Measurements from ENCODE around the gene EXD2.
A peak's percentile ranks its signal among the peaks of the same experiment; 100 is the strongest.
"Not testable (repeated sequence)": the region's sequence is repeated elsewhere in the genome, so short reads cannot be mapped to it uniquely, and the experiment has no call there.

Gene EXD2

DNA sequence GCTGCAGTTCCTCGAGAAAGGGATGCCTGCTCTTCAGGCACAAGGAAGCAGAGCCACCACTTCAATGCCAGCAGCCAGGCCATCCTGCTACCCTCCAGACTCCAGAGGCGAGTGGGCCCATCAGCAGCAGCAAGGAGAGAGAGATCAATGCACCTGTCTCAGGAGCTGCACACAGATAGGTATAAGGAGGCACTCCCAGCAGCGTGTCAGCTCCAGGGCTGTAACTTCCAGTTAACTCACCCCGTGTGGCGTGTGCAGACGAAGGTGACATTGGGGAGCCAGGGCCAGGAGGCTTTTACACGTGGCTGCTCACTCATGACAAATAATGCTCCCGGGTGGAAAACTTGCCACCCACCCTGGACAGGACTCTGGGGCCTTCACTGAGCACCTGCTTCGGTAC, 92.9 kb downstream of the EXD2 start:
- no peak for DNase-seq

DNA sequence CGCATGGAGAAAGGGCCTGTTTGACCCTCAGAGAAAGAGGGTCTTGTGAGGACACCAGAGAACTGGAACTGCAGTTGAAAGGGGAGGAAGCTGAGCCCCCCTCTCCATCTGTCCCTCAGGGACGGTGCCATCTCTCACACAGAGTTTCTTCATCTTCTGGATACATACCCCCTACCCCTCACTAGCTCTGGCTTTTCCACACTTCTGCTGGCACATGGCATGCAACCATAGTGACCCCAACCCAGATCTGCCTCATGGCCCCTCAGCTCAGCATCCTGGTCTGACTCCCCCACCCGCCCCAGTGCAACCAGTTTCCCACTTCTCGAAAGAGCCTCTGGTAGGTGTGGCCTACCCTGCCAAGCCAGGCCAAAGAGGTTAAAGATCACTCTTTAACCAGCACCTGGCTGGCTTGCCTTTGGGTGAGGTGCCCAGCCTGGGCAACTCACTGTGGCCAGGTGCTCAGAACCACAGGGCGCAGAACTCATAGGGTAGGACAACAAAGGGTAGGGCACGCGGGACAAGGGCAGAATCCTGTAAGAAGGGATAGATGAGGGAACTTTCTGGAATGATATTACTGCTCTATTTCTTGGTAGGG, 94.5 kb downstream of the EXD2 start:
- no peak for DNase-seq

DNA sequence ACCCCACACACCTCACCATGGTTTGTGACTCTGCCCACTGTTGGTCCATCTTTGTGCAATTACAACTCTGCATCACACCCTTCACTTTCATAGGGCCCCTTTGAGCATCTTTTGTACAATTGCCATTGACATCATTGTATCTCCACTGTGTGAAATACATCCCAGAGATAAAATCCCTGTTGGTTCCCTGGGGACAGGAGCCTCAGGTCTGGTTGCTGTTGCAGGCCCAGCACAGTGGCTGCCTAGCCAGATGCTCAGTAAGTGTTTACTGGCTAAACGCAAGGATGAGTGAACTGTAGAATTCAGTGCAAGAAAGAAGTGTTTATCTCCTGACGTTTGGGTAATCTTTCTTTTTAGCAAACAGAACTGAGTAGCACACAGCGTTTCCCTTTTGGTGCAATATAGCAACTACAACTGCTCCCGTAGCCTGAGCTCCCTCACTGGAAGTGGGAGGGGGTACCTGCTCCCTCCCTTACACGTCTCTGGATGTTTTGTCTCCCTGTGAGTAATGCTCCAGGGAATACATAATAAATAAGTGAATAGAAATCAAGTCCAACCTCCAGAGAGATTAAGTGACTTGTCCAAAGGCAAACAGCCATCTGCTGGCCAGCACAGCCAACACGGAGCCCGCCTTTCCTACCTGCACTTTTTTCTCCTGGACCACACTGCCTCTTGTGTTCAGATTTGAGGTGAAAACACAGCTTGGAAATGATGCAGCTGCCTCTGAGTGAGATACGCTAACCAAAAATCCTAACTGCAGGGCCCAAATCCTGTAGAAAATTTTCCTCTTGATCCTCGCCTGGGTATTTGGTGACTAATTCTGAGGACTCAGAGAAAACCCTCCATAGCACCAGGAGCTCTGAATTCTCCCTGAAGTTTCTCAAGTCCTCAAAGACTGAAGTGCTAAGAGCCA, 96.1 kb downstream of the EXD2 start:
- peak; percentile 9 for DNase-seq

DNA sequence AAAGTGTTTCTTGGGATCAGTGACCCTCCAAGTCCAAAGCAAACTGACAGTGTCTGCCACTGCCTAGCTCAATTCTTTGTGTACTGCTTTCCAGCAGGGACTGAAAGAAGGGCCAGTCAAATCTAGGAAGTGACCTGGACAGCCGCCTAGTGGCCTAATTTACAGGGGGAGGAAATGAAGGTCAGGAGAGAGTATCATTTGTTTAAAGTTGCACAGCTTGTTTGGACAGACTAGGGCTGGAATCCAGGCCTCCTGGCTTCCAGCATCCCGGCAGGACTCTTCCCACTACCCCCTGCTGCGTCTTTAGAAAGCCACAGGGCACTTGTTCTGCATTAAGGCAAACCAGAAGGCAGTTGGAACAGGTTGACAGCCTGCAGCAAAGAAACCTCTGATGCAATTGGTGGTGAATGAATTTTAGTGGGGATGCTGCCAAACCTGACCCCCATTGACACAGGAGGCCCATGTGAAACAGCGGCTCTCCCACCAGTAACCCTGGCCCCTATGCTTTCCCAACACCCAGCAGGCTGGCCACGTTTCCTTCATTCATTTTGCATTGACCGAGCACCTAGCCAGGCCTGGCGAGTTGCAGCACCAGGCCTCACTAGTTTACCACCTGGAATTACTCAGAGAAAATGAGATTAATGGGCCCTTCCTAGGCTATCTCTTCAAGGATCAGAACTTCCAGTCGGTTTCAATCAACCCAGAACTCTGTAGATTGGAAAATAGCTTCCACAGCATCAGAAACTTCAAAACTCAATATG, 96.9 kb downstream of the EXD2 start:
- DNase-seq: no peak

DNA sequence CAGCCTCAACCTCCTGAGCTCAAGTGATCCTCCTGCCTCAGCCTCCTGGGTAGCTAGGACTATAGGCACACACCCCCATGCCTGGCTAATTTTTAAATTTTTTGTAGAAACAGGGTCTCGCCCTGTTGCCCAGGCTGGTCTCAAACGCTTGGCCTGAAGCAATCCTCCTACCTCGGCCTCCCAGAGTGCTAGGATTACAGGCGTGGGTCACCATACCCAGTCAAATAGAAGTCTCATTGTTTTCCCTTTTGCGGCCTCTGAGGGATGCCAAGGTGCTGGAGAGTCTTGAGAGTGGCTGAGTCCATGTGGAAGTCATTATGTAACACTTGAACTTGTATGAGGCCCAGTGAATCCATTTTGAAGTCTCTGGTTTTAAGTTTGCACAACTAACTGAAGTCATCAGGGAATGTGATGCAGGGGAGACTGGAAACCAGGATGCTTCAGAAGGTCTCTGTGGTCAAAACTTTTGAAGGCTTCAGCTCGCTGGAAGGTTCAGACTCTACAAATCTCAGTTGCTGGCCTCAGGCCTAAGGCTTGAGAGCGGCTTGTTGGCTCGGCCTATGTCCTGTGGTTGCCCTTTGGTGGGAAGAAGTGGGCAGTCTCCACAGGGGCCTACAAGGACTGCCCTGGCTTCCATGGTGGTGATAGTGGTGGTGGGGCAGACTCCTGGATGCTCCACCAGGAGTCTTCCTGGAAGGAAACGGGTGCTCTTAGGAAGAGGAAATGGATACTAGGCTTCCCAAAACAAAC, 97.8 kb downstream of the EXD2 start:
- no peak for DNase-seq

DNA sequence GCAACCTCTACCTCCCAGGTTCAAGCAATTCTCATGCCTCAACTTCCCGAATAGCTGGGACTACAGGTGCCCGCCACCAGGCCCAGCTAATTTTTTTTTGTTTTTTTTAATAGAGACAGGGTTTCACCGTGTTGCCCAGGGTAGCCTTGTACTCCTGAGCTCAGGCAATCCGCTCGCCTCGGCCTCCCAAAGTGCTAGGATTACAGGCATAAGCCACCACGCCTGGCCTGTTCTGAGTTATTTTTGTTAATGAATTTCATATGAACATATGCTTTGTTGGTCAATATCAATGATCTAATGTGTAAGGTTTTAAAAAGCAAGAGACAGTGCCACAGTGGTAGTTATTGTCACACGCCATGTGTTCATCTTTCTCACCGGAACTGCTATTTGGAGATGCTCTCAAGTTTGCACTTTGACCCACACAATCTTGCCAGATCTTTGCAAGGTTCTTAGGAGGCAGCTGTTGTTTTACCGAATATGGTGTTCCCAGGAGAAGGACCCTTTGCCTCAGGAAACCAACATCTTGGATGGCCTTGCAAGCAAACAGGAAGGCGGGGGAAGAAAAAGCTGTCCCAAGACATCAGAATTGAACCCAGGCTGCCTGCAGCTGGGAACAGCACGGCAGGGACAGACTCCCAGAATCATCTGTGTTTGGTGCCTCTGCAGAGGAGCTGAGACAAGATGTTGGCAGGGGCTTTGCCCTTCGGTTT, 98.7 kb downstream of the EXD2 start:
- DNase-seq: no peak

DNA sequence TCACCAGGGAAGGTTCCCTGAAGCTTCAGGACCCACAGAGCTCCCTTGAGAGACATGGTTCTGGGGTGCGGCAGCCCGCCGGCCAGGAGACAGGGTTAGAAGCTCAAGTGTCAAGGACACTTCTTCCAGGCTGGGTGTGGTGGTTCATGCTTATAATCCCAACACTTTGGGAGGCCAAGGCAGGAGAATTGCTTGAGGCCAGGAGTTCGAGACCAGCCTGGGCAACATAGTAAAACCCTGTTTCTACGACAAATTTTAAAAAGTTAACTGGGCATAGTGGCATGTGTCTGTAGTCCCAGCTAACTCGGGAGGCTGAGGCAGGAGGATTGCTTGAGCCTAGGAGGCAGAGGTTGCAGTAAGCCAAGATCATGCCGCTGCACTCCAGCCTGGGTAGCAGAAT, 99.6 kb downstream of the EXD2 start:
- not testable (repeated sequence) for DNase-seq

DNA sequence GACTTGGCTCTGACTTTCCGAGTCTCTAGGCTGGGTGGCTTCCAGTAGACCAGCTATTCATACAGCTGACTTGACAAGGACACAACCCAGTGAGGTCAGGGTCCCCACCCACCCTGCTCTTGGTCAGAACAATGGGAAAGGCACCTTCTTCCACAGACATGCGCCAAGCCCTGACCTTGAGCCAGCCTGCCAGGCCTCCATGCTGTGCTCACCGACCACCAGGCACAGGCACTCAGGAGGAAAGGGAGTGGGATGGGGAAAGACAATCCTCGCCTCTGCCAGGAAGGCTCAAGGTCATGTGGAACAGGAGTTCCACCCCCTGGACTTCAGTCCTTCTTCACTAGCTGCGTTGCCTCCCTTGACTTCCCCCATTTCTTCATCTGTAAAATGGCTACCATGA, 100.1 kb downstream of the EXD2 start:
- DNase-seq: no peak

DNA sequence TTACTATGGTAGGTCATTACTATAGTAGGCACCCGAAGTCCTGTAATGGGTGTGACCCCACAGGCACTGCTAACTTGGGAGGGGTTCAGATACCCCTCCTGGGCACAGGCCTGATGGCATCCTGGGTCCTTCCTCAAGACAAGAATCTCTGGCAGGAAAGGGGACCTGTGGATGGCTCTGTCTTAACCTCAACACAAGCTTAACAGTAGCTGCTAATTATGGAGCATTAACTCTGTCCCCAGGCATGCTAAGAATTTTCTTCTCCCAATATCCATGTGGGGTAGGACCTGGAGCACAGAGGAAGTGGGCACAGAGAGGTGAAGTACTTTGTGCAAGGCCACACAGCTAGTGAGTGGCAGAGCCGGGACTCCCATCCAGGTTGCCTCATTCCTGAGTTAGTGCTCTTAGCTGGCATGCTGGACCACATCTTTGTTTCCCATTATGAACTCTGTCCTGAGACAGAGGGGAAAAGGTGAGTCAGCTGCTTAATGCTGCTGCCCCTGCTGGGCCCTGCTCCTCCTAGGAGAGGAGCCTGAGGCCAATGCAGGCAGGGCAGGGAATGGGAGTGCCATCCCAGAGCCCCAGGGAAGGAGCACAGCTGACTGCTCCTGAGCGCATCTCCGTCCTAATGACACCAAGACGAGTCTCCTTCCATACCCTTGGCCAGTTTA, 100.7 kb downstream of the EXD2 start:
- no peak for DNase-seq
